BJ (cell line): Measurements from ENCODE around the gene CMTR1. TPM values are rescaled to one million over a fixed set of nuclear protein-coding genes. Genes with fewer than 3 reads are reported as not detected.

Experiments
- CTCF ChIA-PET: fragments of 350-600 bp; formaldehyde crosslinking; extraction: SDS; loops from one replicate; lab custom pipeline; 2021; ENCODE audit warnings: antibody characterized with exemption, inconsistent platforms; lab: Yijun Ruan, JAX
- POLR2A ChIA-PET: fragments of 300-600 bp; sonication (Branson Sonifier 250); formaldehyde crosslinking; extraction: SDS; loops from one replicate; lab custom pipeline; 2021; ENCODE audit warnings: antibody characterized with exemption; lab: Charles Lee
- DNase-seq: peaks from one replicate; pipeline ENCODE4 v3.0.0-alpha.2; 2011; ENCODE audit warnings: low read depth
- H3K27me3 ChIP-seq: 2 replicates; pipeline ENCODE4 v1.6.0; 2011; ENCODE audit warnings: low read length; ENCODE audit not compliant: control insufficient read depth, insufficient read depth
- H3K36me3 ChIP-seq: 2 replicates; pipeline ENCODE4 v1.5.1; 2011; ENCODE audit warnings: low read length; ENCODE audit not compliant: control insufficient read depth, insufficient read depth
- H3K4me3 ChIP-seq: 2 replicates; pipeline ENCODE4 v1.5.1; 2011; ENCODE audit warnings: low read depth, mild to moderate bottlenecking, control low read depth, low read length
- CTCF ChIP-seq: IDR thresholded peaks from 2 replicates; pipeline ENCODE4 v1.5.1; 2011; ENCODE audit warnings: low read depth, mild to moderate bottlenecking, control low read depth, inconsistent platforms, low read length, moderate library complexity; ENCODE audit not compliant: insufficient read depth
- polyA plus RNA-seq: library from polyadenylated mRNA; depleted of rRNA; stranded (reverse); fragments of >200 nt; gene quantifications from 2 replicates; pipeline ENCODE4 v1.2.3, GENCODE V29; 2011

CMTR1 gene
- polyA plus RNA-seq, 1 experiment, result 25.2 TPM

DNA sequence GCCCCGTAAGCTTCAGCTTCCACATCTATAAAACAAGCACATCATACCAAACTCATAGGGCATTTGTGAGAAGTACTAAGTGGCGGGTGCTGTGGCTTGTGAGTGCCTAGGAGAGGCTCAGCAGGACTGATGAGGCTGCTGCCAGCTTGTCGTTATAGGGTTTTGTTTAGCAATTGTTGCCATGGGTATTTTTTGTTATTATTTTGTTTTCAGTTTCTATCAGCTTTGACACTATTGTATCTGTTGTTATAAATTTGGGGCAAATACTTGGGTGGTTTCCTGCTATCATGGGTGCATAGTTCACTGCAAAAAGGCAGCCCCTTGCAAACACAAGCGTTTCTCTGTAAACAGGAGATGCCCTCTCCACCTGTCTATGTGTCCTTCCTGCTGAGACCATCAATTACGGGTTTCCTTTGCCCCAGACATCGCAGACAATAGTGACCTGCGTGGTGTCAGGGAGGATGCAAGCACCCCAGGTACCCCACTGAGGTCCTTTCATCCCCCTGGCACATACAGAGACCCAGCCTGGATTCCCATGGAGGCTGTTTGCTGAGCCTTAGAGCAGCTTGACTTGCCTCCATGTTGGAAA, 69.8 kb downstream of the CMTR1 start:
- TF ChIP-seq CTCF, result no peak
- no peak for DNase-seq
- ChIA-PET POLR2A (no interaction called here), CTCF (interaction anchor here (1.0 to 1.1 kb wide), 2 partner anchors 10 to 33 kb away, joined by 3 read pairs; no protein-coding TSS in a partner anchor)
- H3K27me3 ChIP-seq, result peaks cover 12% of the 10 kb centered on the region
- no peak overlapping the region for H3K4me3 ChIP-seq
- H3K36me3 ChIP-seq, result no peaks in the 10 kb centered on the region

DNA sequence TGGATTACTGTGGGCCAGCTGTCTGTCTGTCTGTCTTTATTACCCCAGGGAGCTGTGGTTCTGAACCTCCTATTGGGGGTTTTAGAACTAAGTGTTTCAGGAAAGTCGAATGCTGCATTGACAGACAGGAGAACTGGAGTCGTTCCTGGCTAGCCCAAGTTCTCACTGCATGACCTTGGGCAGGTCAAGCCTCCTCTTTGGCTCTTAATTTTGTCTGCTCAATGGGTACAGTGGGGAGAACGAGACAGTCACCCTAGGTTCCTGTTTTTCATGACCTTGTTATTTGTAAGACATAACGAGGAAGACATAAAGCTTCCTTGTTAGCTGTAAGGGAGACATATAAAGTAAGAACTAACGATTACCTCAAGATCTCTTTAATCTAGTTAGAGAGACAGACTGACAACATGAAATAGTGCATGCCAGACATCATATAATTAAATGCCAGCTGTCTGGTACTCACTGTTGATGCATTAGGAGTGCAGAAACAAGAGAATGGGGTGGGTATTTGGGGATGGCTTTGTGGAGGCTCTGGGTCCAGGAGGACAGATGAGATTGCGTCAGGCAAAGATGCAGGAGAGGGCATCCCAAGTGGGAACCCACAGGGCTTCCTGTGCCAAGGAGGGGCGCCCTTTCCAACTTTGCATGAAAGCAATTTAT, 70.4 kb downstream of the CMTR1 start:
- CTCF ChIA-PET, result interaction anchor here (1.0 kb wide), 1 partner anchor 9 kb away, joined by 3 read pairs; no protein-coding TSS in a partner anchor
- Histone ChIP-seq H3K4me3 (no peak overlapping the region), H3K36me3 (no peaks in the 10 kb centered on the region), H3K27me3 (peaks cover 12% of the 10 kb centered on the region)
- no peak for DNase-seq
- POLR2A ChIA-PET, result no interaction called here
- no peak for TF ChIP-seq CTCF

DNA sequence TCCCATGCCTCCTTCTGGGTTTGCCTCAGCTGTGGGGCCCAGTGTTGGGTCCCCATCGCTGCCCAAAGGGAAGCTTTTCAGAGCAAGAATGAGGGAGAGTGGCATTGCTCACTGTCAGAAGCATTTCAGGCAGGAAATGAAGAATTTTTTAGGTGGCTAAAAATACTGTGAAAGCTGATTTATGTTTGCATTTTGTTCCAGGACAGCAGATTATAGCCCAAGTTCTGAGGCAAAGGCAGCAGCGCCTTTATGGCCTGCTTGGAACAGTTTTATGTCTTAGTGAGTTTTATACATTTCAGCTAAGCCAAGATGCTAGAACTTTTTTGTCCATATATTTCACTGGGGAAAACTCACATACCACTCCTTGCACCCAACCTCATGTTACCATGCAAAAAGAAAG, 71.0 kb downstream of the CMTR1 start:
- no peak for TF ChIP-seq CTCF

DNA sequence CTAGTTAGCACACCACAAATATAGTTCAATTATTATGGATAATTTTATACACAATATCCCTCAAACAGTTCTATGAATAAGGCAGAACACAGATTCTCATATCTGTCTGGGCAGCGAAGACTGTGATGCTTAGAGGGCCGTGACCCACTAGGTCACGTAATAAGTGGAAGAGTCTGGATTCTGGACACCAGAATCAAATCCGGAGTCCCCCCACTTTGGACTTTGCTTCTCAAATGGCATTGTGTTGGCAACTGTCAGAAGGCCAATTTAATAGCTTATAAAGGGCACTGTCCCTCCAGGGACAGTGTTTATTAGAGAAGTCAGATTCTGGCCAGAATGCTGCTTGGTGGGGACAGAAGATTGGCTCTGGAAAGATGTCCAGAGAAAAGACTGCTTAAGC, 73.5 kb downstream of the CMTR1 start:
- Histone ChIP-seq H3K27me3 (peaks cover 21% of the 10 kb centered on the region), H3K4me3 (no peak overlapping the region), H3K36me3 (no peaks in the 10 kb centered on the region)
- TF ChIP-seq CTCF, result no peak
- CTCF ChIA-PET, result no interaction called here
- no peak for DNase-seq
- POLR2A ChIA-PET, result no interaction called here

More for the DNA sequence above, 71.0 kb downstream of the CMTR1 start:
- ChIA-PET CTCF (no interaction called here), POLR2A (no interaction called here)
- no peaks in the 10 kb centered on the region for H3K36me3 ChIP-seq
- peaks cover 14% of the 10 kb centered on the region for H3K27me3 ChIP-seq
- DNase-seq, result no peak
- H3K4me3 ChIP-seq, result no peak overlapping the region

- no peak overlapping the region for H3K4me3 ChIP-seq
- peaks cover 26% of the 10 kb centered on the region for H3K27me3 ChIP-seq
- ChIA-PET CTCF (interaction anchor here (0.5 kb wide), 1 partner anchor 1229 kb away, joined by 3 read pairs; no protein-coding TSS in a partner anchor), POLR2A (no interaction called here)
- TF ChIP-seq CTCF, result no peak
- H3K36me3 ChIP-seq, result no peaks in the 10 kb centered on the region
- no peak for DNase-seq
Measured at GRCh38 chr6:37507077-37507476, 74.1 kb downstream of the CMTR1 start.
